ENCODE measurements around the gene CLCNKB.
A peak's percentile ranks its signal among the peaks of the same experiment; 100 is the strongest.

Gene CLCNKB

DNA sequence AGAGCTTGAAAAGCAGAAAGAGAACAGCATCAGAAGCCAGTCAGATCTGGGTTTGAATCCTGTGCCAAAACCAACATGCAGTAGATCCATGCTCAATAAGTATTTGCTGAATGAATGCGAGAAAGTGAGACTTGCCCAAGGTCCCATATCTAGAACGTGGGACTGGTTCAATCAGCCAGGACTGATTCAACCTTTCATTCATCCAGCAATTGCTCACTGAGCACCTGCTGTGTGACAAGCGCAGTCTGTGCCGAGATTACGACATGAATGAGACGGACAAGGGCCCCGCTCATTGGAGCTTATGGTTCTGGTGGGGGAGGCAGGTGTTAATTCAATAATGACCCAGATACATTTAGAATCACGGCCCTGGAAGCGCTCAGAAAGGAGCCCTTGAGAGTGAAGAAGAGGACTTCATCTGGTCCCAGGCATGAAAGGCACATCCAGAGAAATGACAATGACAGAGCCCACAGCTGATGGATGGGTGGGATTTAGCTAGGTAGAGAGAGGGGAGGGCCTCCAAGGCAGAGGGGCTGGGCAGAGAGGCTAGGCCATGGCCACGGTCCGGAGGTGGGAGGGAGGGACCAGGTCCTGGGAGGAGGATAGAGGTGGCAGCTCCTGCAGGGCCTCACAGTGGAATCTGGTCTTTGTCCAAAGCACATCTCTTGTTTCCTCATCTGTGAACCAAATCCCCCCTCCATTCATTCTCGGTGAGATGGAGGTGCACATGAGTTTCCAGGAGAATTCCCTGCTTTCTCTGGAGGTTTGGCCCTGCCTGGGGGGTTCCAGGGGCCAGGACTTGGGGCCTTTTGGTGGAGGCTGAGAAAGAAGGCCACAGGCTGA, 34.0 kb downstream of the CLCNKB start:
- no peak for DNase-seq

- peak; percentile 83 to 87 for DNase-seq
Observed at GRCh38 chr1:16078925-16079656, 35.5 kb downstream of the CLCNKB start.

GRCh38 chr1:16080422-16081150, 37.0 kb downstream of the CLCNKB start:
- DNase-seq, result no peak

- DNase-seq, result no peak
Observed at GRCh38 chr1:16081636-16082035, 38.1 kb downstream of the CLCNKB start.

GRCh38 chr1:16082283-16083038, 38.9 kb downstream of the CLCNKB start:
- DNase-seq, result peak; percentile 81 to 82

- DNase-seq, result no peak
Observed at GRCh38 chr1:16083486-16083885, 39.9 kb downstream of the CLCNKB start.

DNA sequence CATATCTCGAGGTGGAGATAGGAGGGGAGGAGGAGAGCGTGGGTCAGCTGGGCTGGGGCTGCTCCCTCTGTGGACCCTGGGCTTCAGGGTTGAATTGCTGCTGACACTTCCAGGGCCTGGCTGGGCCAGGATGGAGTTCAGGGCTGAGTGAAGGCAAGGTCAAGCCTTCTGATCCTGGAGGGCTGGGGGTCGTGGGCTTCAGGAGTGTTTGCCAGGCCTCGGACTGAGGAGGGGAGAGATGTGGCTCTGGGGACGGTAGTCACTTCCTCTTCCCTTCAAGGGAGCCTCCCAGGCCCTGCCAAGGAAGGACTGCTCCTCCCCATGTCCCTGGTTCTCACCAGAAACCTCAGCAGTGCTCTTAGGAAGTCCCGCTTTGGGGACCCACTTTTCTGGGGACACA, 41.9 kb downstream of the CLCNKB start:
- DNase-seq, result no peak

DNA sequence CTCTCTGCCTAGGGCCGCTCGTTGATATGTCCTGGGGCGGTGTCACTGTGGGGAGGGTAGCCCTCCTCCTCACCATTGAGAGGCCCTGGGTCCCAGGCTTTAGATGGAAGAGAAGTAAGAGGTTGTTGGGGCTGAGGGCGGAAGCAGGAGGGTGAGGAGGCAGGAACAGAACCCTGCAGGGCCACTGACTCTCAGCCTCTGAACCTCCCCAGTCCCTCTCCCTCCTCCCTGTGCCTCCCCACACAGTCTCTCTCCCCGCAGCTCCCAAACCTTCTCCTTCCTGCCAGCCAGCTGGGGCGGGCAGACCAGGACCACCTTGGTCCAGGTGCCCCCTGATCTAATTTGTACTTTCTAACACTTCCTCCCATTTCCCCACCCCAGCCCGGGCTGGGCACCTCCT, 44.2 kb downstream of the CLCNKB start:
- no peak for DNase-seq

- DNase-seq, result no peak
Observed at GRCh38 chr1:16088351-16088911, 44.8 kb downstream of the CLCNKB start.

DNA sequence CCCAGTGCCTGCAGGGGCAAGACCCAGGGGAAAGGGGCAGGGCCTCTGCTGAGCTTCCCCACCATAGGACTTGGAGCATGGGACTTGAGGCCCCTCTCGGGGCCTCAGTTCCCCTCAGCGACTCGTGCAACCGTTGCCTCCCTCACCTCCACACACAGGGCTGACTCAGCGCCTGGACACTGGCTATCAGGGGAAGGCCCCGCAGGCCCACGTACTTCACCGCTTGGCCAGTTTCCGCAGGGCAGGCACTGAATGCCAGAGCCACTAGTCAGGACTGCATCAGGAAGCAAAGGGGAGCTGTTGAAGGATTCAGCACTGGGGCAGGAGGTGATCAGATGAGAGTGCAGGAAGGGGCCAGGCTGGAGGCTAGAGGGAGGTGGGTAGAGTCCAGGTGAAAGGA, 45.4 kb downstream of the CLCNKB start:
- DNase-seq, result no peak

DNA sequence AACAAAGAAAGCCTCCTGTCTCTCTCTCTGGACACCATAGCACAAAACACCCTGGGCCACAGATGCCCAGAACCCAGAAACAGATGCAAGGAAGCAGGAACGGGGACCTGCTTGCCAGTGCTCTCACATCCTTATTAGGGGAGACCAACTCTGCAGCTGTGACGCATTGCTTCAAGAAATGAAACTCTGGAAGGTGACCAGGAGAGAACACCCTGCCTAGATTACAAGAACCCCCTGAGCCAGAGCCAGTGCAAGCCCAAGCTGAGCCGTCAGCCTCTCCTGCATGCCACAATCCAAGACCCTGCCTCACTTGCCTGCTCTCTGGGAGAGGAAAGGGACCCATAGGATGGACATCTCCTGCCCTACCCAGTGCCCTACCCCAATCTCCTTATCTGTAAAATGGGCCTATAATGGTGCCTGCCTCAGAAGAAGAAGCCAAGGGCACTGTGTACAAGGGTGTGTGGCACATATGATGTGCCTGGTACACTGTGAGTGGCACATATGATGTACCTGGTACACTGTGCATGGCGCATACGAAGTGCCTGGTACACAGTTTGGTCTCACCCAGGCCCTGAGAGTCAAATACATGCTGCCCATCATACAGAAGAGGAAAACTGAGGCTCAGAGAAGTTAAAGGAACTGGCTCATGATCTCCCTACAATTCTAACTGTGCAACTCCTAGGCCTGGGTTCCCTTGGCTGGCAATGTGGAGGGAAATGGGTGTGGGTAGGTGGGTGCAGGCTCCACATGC, 46.7 kb downstream of the CLCNKB start:
- DNase-seq, result no peak

DNA sequence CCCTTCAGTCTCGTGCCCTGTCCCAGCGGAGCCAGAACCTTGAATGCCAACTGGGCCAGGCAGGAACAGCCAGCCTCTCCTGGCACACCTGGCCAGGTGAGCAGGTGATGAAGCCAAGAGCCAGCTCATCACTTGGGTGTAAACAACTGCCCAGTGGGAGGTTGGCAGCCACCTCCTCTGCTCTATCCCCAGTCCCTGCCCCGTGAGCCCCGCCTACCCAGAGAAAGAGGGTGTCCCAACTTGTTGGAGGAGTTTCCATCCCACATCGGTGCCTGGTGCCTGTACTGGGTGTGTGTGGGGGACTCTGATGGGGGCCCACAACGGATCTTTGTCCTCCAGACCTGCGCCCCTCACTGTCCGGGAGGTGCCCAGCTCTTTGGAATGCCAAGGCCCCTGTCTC, 47.7 kb downstream of the CLCNKB start:
- DNase-seq, result no peak

GRCh38 chr1:16092097-16092922, 48.7 kb downstream of the CLCNKB start:
- DNase-seq, result no peak

DNA sequence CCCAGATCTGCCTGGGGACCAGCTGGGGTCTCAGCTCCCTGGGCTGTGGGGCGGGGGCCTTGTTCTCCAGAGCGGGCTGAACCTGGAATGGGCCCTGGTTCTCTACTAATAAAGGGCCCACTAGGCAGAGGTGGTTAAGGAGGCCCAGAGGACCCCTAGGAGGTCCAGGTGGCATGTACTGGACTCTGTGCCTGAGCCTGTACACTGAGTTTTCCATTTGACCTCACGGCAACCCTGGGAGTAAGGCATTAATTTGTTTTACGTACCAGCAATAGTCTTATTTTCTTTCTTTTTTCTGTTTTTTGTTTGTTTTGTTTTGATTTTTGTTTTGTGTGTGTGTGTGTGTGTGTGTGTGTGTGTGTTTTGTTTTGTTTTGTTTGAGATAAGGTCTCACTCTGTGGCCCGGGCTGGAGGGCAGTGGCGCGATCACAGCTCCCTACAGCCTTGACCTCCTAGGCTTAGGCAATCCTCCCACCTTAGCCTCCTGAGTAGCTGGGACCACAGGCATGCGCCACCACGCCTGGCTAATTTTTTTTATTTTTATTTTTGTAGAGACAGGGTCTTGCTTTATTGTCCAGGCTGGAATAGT, 49.4 kb downstream of the CLCNKB start:
- DNase-seq, result no peak

DNA sequence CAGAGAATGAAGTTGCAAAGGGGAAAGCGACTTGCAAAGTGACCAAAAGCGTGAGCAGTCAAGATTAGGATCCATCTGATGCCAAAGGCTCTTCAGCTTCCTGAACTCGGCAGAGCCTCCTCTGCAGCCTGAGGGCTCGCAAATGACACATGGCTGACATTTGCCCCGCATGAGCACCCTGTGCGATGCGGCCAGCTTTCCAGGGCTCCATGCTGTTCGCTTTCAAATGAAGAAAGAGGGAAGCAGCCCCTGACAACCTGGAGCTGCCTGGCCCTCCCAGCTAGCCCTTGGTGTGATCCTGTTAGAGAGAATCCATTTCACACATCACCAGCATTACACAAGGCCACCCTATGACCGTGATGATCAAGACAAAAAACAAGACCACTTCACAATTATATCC, 50.0 kb downstream of the CLCNKB start:
- DNase-seq, result no peak

DNA sequence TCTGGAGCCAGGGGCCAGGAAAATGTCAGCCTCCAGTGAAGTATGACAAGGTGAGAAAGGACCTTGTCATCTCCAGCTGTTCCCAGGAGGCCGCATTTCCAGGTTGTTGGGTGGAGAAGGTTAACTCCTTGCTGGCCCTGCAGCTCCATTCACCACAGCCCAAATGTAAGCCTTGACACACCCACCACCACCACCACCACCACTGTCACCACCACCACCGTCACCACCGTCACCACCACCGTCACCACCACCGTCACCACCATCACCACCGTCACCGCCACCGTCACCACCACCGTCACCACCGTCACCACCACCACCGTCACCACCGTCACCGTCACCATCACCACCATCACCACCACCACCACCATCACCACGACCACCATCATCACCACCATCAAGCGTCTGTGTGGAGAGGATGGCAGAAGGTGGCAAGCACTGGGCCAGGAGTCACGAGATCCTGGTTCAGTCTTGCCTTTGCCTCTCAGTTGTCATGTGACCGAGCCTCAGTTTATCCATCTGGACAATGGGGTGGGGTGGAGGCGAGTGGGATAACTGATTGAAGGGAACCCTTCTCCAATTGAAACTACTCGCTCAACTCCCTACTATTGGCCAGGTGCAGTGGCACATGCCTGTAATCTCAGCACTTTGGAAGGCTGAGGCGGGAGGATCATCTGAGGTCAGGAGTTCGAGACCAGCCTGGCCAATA, 51.0 kb downstream of the CLCNKB start:
- DNase-seq, result no peak

- DNase-seq, result no peak
Observed at GRCh38 chr1:16095447-16095846, 51.9 kb downstream of the CLCNKB start.

DNA sequence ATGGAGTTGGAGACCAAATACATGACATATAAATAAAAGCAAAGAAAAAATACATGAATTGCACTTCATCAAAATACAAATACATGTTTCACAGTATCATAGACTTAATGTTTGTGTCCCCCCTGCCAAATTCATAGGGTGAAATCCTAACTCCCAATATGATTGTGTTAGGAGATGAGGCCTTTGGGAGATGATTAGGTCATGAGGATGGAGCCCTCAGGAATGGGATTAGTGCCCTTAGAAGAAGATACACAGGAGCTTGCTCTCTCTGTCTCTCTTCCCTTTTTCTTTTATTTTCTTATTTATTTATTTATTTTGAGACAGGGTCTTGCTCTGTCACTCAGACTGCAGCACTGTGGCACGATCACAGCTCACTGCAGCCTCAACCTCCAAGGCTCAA, 55.8 kb downstream of the CLCNKB start:
- no peak for DNase-seq

DNA sequence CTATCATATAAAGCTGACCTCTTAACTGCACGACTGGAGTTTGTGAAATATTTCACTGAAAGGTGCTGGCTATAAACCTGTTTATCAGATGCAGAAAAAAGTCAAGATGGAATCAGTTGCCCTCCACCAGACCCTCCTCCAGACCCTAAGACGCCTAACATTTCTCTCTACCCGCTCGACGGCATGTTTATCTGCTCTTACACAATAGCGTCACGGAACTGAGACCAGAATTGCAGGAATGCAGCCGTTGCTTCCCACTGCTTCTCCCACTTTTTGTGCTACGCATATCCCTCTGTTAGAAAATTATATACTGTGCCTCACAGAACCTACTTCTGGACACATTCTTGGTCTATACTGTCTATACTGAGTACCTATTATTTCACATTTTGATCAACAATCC, 58.0 kb downstream of the CLCNKB start:
- DNase-seq, result no peak

Data from activated T-cell treated with anti-CD3 and anti-CD28 coated beads, Interleukin-2, amount 50 U/mL, for 48 hours (primary cell).